B cell (primary cell): Measurements from ENCODE around the gene SLC40A1.

Source experiments
- CTCF ChIP-seq: fragments of 200-600 bp; IDR thresholded peaks from one replicate; pipeline ENCODE4 v1.8.0; 2022; ENCODE audit warnings: antibody characterized with exemption, mild to moderate bottlenecking
- EZH2 ChIP-seq: IDR thresholded peaks from 2 replicates; pipeline ENCODE4 v1.6.1; 2012; ENCODE audit warnings: borderline replicate concordance, low read depth, mild to moderate bottlenecking, moderate library complexity, low read length; ENCODE audit not compliant: insufficient read depth, poor library complexity, severe bottlenecking

GRCh38 chr2:189593115-189593514 is 12.5 kb upstream of the SLC40A1 start:
- TF ChIP-seq CTCF (no peak), EZH2 (no peak)
